ENCODE results near the gene RAI1.

GRCh38 chr17:17740615-17741348 lies 59.5 kb downstream of the RAI1 start:
- TF ChIP-seq CTCF (IDR thresholded peaks at IDR 0.05; ENCODE audit: control extremely low read depth in 1 of 3, insufficient read depth in 1 of 3, low read depth in 1 of 3, low read length in 3 of 3) (no peak), SP4 (IDR thresholded peaks at IDR 0.05; ENCODE audit: low read length) (no peak), RBBP5 (IDR thresholded peaks at IDR 0.05; ENCODE audit: borderline replicate concordance, low read depth, low read length) (no peak), POLR2A (IDR thresholded peaks at IDR 0.05; ENCODE audit: control extremely low read depth in 1 of 2, low read depth in 2 of 2, low read length in 2 of 2) (no peak), TCF12 (IDR thresholded peaks at IDR 0.05; ENCODE audit: low read depth, low read length) (no peak), POU5F1 (IDR thresholded peaks at IDR 0.05; ENCODE audit: low read depth, low read length) (no peak), BCL11A (IDR thresholded peaks at IDR 0.05; ENCODE audit: low read depth in 2 of 2, low read length in 2 of 2) (no peak), JUND (IDR thresholded peaks at IDR 0.05; ENCODE audit: low read length) (no peak), CEBPB (IDR thresholded peaks at IDR 0.05; ENCODE audit: low read depth, low read length) (no peak), EZH2 (IDR thresholded peaks at IDR 0.05; ENCODE audit: low read depth, low read length, severe bottlenecking) (no peak)

All from H1 (cell line).